Panc1 (cell line): ENCODE measurements around the gene WDR86.

Source experiments
- POLR2AphosphoS5 ChIP-seq: IDR thresholded peaks from 2 replicates; pipeline ENCODE4 v1.6.1; 2012; ENCODE audit warnings: mild to moderate bottlenecking, low read depth, low read length, moderate library complexity
- TF ChIP-seq, protein P1 (sequence below): fragments of 450-650 bp; IDR thresholded peaks from 2 replicates; pipeline ENCODE4 v1.5.1; 2017; ENCODE audit warnings: mild to moderate bottlenecking

DNA sequence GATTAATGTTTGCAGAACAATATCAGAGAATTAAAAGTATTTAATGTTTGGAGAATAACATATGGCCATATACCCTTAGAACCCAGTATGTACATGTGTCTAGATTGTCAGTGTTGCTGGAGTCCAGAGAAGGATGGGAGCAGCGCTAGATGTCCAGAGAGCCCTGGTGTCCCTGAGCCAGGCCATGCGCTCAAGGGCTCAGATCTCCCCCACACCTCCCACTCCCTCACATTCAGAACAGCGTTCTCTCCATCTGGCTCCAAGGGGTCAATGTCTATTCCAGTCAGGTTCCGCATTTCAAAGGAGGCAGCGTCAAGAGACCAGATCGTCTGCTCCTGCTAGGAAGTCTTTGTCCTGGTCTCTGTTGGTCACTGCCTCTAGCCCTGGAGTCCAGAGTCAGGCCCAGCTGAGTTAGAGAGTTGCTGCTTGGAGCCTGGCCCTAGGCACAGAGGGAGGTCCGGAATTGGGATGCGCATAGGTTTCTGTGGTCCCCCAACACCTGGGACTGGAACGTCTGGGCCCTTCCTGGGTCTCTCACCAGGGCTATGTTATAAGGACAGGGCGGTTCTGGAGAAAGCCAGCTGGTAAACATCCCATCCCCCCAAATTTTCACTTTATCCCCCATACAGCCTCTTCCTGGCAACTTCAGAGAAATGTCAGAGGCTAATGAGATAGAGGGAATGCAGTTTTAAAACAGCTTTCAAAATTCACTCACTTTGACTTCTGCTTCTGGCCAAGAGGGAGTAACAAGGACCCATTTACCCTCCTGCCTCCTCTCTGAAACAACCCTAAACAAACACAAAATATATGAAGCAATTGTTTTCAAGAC lies 6.5 kb upstream of the WDR86 start:
- TF ChIP-seq, protein P1, sequence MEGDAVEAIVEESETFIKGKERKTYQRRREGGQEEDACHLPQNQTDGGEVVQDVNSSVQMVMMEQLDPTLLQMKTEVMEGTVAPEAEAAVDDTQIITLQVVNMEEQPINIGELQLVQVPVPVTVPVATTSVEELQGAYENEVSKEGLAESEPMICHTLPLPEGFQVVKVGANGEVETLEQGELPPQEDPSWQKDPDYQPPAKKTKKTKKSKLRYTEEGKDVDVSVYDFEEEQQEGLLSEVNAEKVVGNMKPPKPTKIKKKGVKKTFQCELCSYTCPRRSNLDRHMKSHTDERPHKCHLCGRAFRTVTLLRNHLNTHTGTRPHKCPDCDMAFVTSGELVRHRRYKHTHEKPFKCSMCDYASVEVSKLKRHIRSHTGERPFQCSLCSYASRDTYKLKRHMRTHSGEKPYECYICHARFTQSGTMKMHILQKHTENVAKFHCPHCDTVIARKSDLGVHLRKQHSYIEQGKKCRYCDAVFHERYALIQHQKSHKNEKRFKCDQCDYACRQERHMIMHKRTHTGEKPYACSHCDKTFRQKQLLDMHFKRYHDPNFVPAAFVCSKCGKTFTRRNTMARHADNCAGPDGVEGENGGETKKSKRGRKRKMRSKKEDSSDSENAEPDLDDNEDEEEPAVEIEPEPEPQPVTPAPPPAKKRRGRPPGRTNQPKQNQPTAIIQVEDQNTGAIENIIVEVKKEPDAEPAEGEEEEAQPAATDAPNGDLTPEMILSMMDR: no peak
- TF ChIP-seq POLR2AphosphoS5: no peak
